NCI-H446 (cell line): ENCODE measurements around the gene RNF6.
"Not testable (repeated sequence)": the region's sequence is repeated elsewhere in the genome, so short reads cannot be mapped to it uniquely, and the experiment has no call there.

ENCODE experiments used
- DNase-seq, 2 experiments: peaks; one replicate each; lab custom pipeline; 2025; lab: John Stamatoyannopoulos, UW

RNF6 gene

GRCh38 chr13:26221721-26222519 lies at the start of gene RNF6:
Gene RNF6, minus strand, starts transcription at chr13:26222314. Its CDS starts 2,665 bp downstream, at chr13:26219649.
- DNase-seq: peak; percentile 93 to 96

- DNase-seq: no peak
Observed at GRCh38 chr13:26270707-26271106, 48.6 kb upstream of the RNF6 start.

- no peak for DNase-seq
Observed at GRCh38 chr13:26266311-26266710, 44.2 kb upstream of the RNF6 start.

- no peak for DNase-seq
Observed at GRCh38 chr13:26262156-26262555, 40.0 kb upstream of the RNF6 start.

DNA sequence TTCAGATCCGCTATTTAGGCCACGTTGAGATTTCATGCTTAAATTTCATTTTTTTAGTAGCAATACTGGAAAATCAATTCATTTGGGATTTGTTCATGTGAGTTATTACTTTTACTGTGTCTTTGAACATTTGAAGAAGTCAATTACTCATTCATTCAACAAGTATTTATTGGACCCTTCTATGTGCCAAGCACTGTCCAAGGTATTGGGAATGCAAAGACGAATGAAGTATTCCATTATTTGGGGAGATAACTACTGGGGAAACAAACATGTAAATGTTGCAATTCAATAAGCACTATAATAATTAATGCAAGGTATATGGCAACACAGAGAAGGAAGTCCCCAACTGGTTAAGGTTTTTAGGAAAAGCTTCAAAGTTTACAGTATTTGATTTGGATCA lies 37.5 kb upstream of the RNF6 start:
- no peak for DNase-seq

GRCh38 chr13:26257049-26257448 lies 34.9 kb upstream of the RNF6 start:
- no peak for DNase-seq

DNA sequence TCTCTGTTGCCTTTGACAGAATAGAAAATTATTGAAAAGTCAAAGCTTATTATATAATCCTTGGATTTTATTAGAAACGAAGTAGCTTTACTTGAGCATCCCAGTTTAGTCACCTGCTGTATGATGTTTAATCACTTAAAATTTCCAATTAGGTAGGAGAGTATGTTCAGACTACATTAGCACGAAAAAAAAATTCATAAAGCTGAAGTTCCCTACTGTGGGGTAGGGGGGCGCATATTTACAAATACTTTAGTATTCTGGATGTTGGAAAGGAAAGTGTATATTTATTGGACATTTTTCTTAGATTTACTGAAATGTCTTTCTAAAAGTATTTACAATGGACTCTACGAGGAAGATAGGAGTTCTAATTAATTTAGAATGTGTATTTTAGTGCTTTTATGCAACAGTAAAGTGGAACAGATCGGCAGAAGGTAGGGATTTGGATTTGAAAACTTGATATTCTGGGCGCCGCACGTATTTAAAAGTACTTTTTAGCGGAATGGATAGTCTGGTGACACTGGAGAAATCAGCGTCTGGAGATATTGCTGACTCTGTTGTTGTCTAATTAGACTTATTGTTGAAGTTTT lies 33.7 kb upstream of the RNF6 start:
- no peak for DNase-seq

DNA sequence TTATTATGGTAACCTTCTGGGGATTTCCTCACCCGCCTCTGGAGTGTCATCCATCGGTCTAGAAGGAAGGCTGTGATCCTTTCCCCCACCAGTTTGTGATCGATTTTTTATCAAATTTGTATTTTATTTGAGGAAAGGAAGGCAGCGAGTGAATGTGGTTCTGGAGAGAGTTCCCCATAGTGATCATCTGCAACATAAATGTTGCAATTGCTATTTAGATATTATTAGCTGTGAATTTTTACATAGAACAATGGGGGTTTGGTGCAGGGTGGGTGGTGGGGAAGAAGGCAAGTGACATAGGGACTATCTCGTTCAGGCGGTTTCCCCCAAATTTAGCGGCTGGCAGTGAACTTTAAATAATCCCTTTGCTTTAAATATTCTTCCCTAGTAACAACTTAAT lies 33.0 kb upstream of the RNF6 start:
- no peak for DNase-seq

- DNase-seq: peak in 1 of 2 experiments; percentile 16
Observed at GRCh38 chr13:26254583-26255111, 32.5 kb upstream of the RNF6 start.

- peak; percentile 85 to 96 for DNase-seq
Observed at GRCh38 chr13:26253787-26254582, 31.9 kb upstream of the RNF6 start, which contains the start of gene CDK8. Gene CDK8, plus strand, starts transcription at chr13:26254129. Its CDS starts 513 bp downstream, at chr13:26254642.

DNA sequence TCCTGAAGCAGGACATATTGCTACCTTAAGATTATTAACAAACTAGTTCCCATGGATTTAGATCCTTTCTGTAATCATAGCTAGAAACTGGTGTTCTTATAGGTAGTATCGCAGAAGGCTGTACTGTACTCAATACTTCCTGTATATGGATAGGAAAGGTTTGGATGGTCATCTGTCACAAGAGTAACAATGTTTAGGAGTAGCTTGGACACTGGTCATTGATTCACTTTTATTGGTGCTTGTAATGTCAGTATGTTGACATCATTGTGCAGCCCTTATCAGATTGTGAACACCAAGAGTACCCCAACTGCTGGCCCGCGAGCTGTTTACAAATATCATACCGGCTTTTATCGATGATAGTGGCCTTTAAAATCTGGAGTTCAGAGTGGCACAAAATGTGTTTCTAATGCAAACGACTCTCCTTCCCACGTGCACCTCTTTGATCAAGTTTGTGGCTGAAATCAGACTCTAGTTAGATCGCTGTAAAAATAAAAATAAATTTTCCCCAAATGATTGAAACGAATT lies 31.2 kb upstream of the RNF6 start:
- no peak for DNase-seq

DNA sequence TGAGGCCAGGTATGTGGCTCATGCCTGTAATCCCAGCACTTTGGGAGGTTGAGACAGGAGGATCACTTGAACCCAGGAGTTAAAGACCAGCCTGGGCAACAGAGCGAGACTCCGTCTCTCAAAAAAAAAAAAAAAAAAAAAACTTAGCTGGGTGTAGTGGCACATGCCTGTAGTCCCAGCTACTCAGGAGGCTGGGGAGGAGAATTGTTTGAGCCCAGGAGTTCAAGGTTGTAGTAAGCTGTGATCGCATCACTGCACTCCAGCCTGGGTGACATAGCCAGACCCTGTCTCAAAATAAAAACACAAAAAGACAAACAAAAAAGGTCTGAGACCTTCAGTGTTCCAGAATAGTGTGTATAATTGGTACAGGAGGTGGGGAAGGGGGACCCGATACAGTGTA lies 29.9 kb upstream of the RNF6 start:
- not testable (repeated sequence) for DNase-seq

GRCh38 chr13:26249551-26249950 lies 27.4 kb upstream of the RNF6 start:
- DNase-seq: no peak

GRCh38 chr13:26247608-26248007 lies 25.5 kb upstream of the RNF6 start:
- DNase-seq: no peak

DNA sequence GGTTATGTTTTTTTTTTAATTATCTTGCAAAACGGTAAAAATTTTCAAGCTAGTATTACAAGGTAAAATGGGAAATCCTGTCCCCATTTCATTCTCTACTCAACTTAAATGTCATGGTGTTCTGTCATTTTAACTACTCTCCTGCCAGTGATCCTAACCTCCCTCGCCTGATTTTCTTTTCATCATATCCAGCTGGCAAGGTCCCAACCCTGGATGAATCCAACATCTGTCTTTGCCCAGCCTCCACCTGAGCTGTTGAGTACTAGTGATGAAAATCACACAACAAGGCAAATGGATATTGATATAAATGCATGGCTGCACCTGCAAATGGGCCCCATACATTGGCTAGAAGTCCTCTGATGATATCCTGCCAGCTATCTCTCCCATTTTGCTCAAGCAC lies 24.9 kb upstream of the RNF6 start:
- peak in 1 of 2 experiments; percentile 17 for DNase-seq

DNA sequence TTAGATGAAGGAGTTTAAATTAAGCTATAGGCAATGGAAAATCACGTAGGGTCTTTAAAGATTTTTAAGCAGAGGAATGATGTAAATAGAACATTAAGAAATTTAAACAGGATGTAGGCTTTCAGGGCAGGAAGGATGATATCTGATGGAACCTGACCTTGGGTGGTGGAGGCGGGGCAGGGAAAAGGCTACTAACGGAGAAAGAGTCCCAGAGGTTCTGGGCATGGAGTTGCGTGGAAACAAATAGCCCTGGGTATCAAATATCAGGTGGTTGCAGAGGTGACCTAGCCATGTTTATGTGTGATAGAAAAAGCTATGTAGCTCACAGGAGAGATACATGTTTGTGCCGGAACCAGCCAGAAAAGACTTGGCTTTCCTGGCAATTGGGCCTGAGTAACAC lies 24.0 kb upstream of the RNF6 start:
- DNase-seq: no peak

DNA sequence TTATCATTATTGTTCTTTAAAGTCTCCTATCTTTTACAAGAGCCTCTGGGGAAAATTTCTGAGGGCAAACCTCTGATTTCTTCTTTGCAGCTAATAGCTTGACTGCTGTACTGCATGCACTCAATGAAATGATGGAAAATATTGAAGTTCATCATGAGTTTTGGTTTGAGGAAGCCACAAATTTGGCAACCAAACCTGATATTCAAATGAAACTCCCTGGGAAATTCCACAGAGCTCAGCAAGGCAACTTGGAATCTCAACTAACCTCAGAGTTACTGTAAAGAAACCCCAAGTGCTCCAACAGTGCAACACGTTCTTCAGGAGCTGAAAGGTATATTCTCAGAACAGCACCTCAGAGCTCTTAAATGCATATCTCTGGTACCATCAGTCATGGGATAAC lies 14.2 kb upstream of the RNF6 start:
- DNase-seq: no peak

- no peak for DNase-seq
Observed at GRCh38 chr13:26230703-26231102, 8.6 kb upstream of the RNF6 start.

GRCh38 chr13:26229080-26229615 lies 7.0 kb upstream of the RNF6 start:
- no peak for DNase-seq

GRCh38 chr13:26228096-26228495 lies 6.0 kb upstream of the RNF6 start:
- DNase-seq: peak; percentile 77 to 92

GRCh38 chr13:26227166-26227971 lies 5.3 kb upstream of the RNF6 start:
- peak in 1 of 2 experiments; percentile 17 for DNase-seq
